ENCODE data around the gene FN1. TPM values are rescaled to one million over a fixed set of nuclear protein-coding genes. Genes with fewer than 3 reads are reported as not detected.

The FN1 gene
- total and polyA plus RNA-seq, 2 donors (not counting 1 experiment from before 2014, with no cell fraction given) = 0.05 TPM; not detected in 1

GRCh38 chr2:215479536-215480240 lies 43.8 kb upstream of the FN1 start:
- Histone ChIP-seq H3K9me3 (ENCODE audit: control extremely low read depth in 1 of 3, control insufficient read depth in 2 of 3, insufficient read depth in 1 of 3, low read length in 2 of 3) (no peaks in the 10 kb centered on the region), H3K27ac (ENCODE audit: low read length in 2 of 2) (no peak overlapping the region), H3K4me1 (ENCODE audit: control insufficient read depth in 2 of 2, insufficient read depth in 2 of 2, low read length in 2 of 2) (no peaks in the 10 kb centered on the region), H3K9ac (ENCODE audit: low read length) (no peak overlapping the region), H3K27me3 (replicated peaks in 1 of 4; ENCODE audit: control extremely low read depth in 1 of 4, control insufficient read depth in 3 of 4, insufficient read depth in 4 of 4, low read length in 3 of 4) (peaks cover 0 to 4% (median 0%) of the 10 kb centered on the region in 4 experiments), H3K4me2 (replicated peaks; ENCODE audit: low read depth, low read length, poor library complexity, severe bottlenecking) (no peak overlapping the region), H4K20me1 (ENCODE audit: control insufficient read depth, insufficient read depth, low read length, poor library complexity, severe bottlenecking) (no peaks in the 10 kb centered on the region), H3K36me3 (replicated peaks in 1 of 2; ENCODE audit: control extremely low read depth in 1 of 2, control insufficient read depth in 1 of 2, extremely low read depth in 1 of 2, insufficient read depth in 2 of 2, low read length in 1 of 2) (no peaks in the 10 kb centered on the region), H2AFZ (ENCODE audit: insufficient read depth, low read depth, low read length, poor library complexity, severe bottlenecking) (no peak overlapping the region), H3K4me3 (ENCODE audit: control extremely low read depth in 1 of 5, extremely low read depth in 1 of 5, insufficient read depth in 1 of 5, low read depth in 2 of 5, low read length in 4 of 5) (no peak overlapping the region), H3K79me2 (ENCODE audit: control insufficient read depth, insufficient read depth, low read length) (no peaks in the 10 kb centered on the region)
- Mint-ChIP-seq H3K27me3 (peaks cover 11% of the 10 kb centered on the region), H3K4me1 (no peaks in the 10 kb centered on the region), H3K9me3 (ENCODE audit: insufficient read depth) (no peaks in the 10 kb centered on the region), H3K27ac (no peak overlapping the region), H3K4me3 (no peak overlapping the region)
- TF ChIP-seq EZH2 (IDR thresholded peaks at IDR 0.05; ENCODE audit: borderline replicate concordance, insufficient read depth, low read depth, low read length, poor library complexity, severe bottlenecking) (no peak), CTCF (IDR thresholded peaks at IDR 0.05) (no peak)
- intact Hi-C loops (cut with micrococcal nuclease) = no loop called here
- DNase-seq = no peak
- ATAC-seq (ENCODE audit: low read depth) = no peak
- WGBS (ENCODE audit: insufficient coverage) = 51% methylated on average over 2 of the region's 6 CpGs
- POLR2A ChIA-PET = no interaction called here
- CTCF ChIA-PET = no interaction called here

GRCh38 chr2:215479121-215479520 lies 43.3 kb upstream of the FN1 start:
- CTCF ChIA-PET = no interaction called here

More at GRCh38 chr2:215479121-215479520, 43.3 kb upstream of the FN1 start:
- Mint-ChIP-seq H3K9me3 (ENCODE audit: insufficient read depth) (no peaks in the 10 kb centered on the region), H3K4me1 (no peaks in the 10 kb centered on the region), H3K4me3 (no peak overlapping the region), H3K27me3 (peaks cover 14% of the 10 kb centered on the region), H3K27ac (no peak overlapping the region)
- WGBS (ENCODE audit: insufficient coverage) = no CpG with 5 or more reads among the region's 2 CpGs
- Histone ChIP-seq H3K4me2 (replicated peaks; ENCODE audit: low read depth, low read length, poor library complexity, severe bottlenecking) (no peak overlapping the region), H2AFZ (ENCODE audit: insufficient read depth, low read depth, low read length, poor library complexity, severe bottlenecking) (no peak overlapping the region), H3K9me3 (ENCODE audit: control extremely low read depth in 1 of 3, control insufficient read depth in 2 of 3, insufficient read depth in 1 of 3, low read length in 2 of 3) (no peaks in the 10 kb centered on the region), H3K27me3 (replicated peaks in 1 of 4; ENCODE audit: control extremely low read depth in 1 of 4, control insufficient read depth in 3 of 4, insufficient read depth in 4 of 4, low read length in 3 of 4) (peaks cover 0 to 4% (median 0%) of the 10 kb centered on the region in 4 experiments), H3K9ac (ENCODE audit: low read length) (no peak overlapping the region), H3K4me1 (ENCODE audit: control insufficient read depth in 2 of 2, insufficient read depth in 2 of 2, low read length in 2 of 2) (no peaks in the 10 kb centered on the region), H3K27ac (ENCODE audit: low read length in 2 of 2) (no peak overlapping the region), H3K36me3 (replicated peaks in 1 of 2; ENCODE audit: control extremely low read depth in 1 of 2, control insufficient read depth in 1 of 2, extremely low read depth in 1 of 2, insufficient read depth in 2 of 2, low read length in 1 of 2) (no peaks in the 10 kb centered on the region), H4K20me1 (ENCODE audit: control insufficient read depth, insufficient read depth, low read length, poor library complexity, severe bottlenecking) (no peaks in the 10 kb centered on the region), H3K79me2 (ENCODE audit: control insufficient read depth, insufficient read depth, low read length) (no peaks in the 10 kb centered on the region), H3K4me3 (ENCODE audit: control extremely low read depth in 1 of 5, extremely low read depth in 1 of 5, insufficient read depth in 1 of 5, low read depth in 2 of 5, low read length in 4 of 5) (no peak overlapping the region)
- no peak for TF ChIP-seq CTCF (IDR thresholded peaks at IDR 0.05)
- no peak for TF ChIP-seq EZH2 (IDR thresholded peaks at IDR 0.05; ENCODE audit: borderline replicate concordance, insufficient read depth, low read depth, low read length, poor library complexity, severe bottlenecking)
- intact Hi-C loops (cut with micrococcal nuclease) = no loop called here
- no peak for ATAC-seq (ENCODE audit: low read depth)
- POLR2A ChIA-PET = no interaction called here
- no peak for DNase-seq
